Measurements from ENCODE around the gene DRC3.

Gene DRC3

GRCh38 chr17:17978481-17979424 is 6.1 kb downstream of the DRC3 start:
- no peak for DNase-seq (ENCODE audit: low read depth in 1 of 2, low spot score in 1 of 2)
- in situ Hi-C loops (cut with HindIII; ENCODE audit: low pct_unique_long_range_greater_than_20kb, low sequenced_read_pairs), result no loop called here
- TF ChIP-seq JUND (IDR thresholded peaks at IDR 0.05; ENCODE audit: low read depth), result no peak

- no peak for TF ChIP-seq JUND (IDR thresholded peaks at IDR 0.05; ENCODE audit: low read depth)
- in situ Hi-C loops (cut with HindIII; ENCODE audit: low pct_unique_long_range_greater_than_20kb, low sequenced_read_pairs), result no loop called here
- DNase-seq (ENCODE audit: low read depth in 1 of 2, low spot score in 1 of 2), result no peak
These were observed 7.1 kb downstream of the DRC3 start for GRCh38 chr17:17979778-17980177.

GRCh38 chr17:17981330-17981729 is 8.7 kb downstream of the DRC3 start:
- no peak for TF ChIP-seq JUND (IDR thresholded peaks at IDR 0.05; ENCODE audit: low read depth)
- no peak for DNase-seq (ENCODE audit: low read depth in 1 of 2, low spot score in 1 of 2)
- in situ Hi-C loops (cut with HindIII; ENCODE audit: low pct_unique_long_range_greater_than_20kb, low sequenced_read_pairs), result no loop called here

- peak in 1 of 2 experiments; percentile 81 for DNase-seq (ENCODE audit: low read depth in 1 of 2, low spot score in 1 of 2)
- in situ Hi-C loops (cut with HindIII; ENCODE audit: low pct_unique_long_range_greater_than_20kb, low sequenced_read_pairs), result no loop called here
- TF ChIP-seq JUND (IDR thresholded peaks at IDR 0.05; ENCODE audit: low read depth), result no peak
These were observed 10.1 kb downstream of the DRC3 start for GRCh38 chr17:17982801-17983200.

- in situ Hi-C loops (cut with HindIII; ENCODE audit: low pct_unique_long_range_greater_than_20kb, low sequenced_read_pairs), result no loop called here
- DNase-seq (ENCODE audit: low read depth in 1 of 2, low spot score in 1 of 2), result peak in 1 of 2 experiments; percentile 67
- no peak for TF ChIP-seq JUND (IDR thresholded peaks at IDR 0.05; ENCODE audit: low read depth)
These were observed 10.7 kb downstream of the DRC3 start for GRCh38 chr17:17983376-17983775.

- no peak for TF ChIP-seq JUND (IDR thresholded peaks at IDR 0.05; ENCODE audit: low read depth)
- in situ Hi-C loops (cut with HindIII; ENCODE audit: low pct_unique_long_range_greater_than_20kb, low sequenced_read_pairs), result no loop called here
- no peak for DNase-seq (ENCODE audit: low read depth in 1 of 2, low spot score in 1 of 2)
These were observed 11.1 kb downstream of the DRC3 start for GRCh38 chr17:17983776-17984175.

GRCh38 chr17:17985153-17985552 is 12.5 kb downstream of the DRC3 start:
- TF ChIP-seq JUND (IDR thresholded peaks at IDR 0.05; ENCODE audit: low read depth), result no peak
- in situ Hi-C loops (cut with HindIII; ENCODE audit: low pct_unique_long_range_greater_than_20kb, low sequenced_read_pairs), result no loop called here
- DNase-seq (ENCODE audit: low read depth in 1 of 2, low spot score in 1 of 2), result no peak

GRCh38 chr17:17985555-17985954 is 12.9 kb downstream of the DRC3 start:
- no peak for TF ChIP-seq JUND (IDR thresholded peaks at IDR 0.05; ENCODE audit: low read depth)
- in situ Hi-C loops (cut with HindIII; ENCODE audit: low pct_unique_long_range_greater_than_20kb, low sequenced_read_pairs), result no loop called here
- DNase-seq (ENCODE audit: low read depth in 1 of 2, low spot score in 1 of 2), result no peak

- DNase-seq (ENCODE audit: low read depth in 1 of 2, low spot score in 1 of 2), result no peak
- in situ Hi-C loops (cut with HindIII; ENCODE audit: low pct_unique_long_range_greater_than_20kb, low sequenced_read_pairs), result no loop called here
- TF ChIP-seq JUND (IDR thresholded peaks at IDR 0.05; ENCODE audit: low read depth), result no peak
These were observed 14.7 kb downstream of the DRC3 start for GRCh38 chr17:17987187-17987896.

- in situ Hi-C loops (cut with HindIII; ENCODE audit: low pct_unique_long_range_greater_than_20kb, low sequenced_read_pairs), result no loop called here
- no peak for DNase-seq (ENCODE audit: low read depth in 1 of 2, low spot score in 1 of 2)
- TF ChIP-seq JUND (IDR thresholded peaks at IDR 0.05; ENCODE audit: low read depth), result no peak
These were observed 15.2 kb downstream of the DRC3 start for GRCh38 chr17:17987901-17988300.

- DNase-seq (ENCODE audit: low read depth in 1 of 2, low spot score in 1 of 2), result no peak
- in situ Hi-C loops (cut with HindIII; ENCODE audit: low pct_unique_long_range_greater_than_20kb, low sequenced_read_pairs), result no loop called here
- no peak for TF ChIP-seq JUND (IDR thresholded peaks at IDR 0.05; ENCODE audit: low read depth)
These were observed 15.8 kb downstream of the DRC3 start for GRCh38 chr17:17988427-17988945.

- in situ Hi-C loops (cut with HindIII; ENCODE audit: low pct_unique_long_range_greater_than_20kb, low sequenced_read_pairs), result no loop called here
- TF ChIP-seq JUND (IDR thresholded peaks at IDR 0.05; ENCODE audit: low read depth), result no peak
- no peak for DNase-seq (ENCODE audit: low read depth in 1 of 2, low spot score in 1 of 2)
These were observed 16.4 kb downstream of the DRC3 start for GRCh38 chr17:17989081-17989480.

- TF ChIP-seq JUND (IDR thresholded peaks at IDR 0.05; ENCODE audit: low read depth), result no peak
- in situ Hi-C loops (cut with HindIII; ENCODE audit: low pct_unique_long_range_greater_than_20kb, low sequenced_read_pairs), result no loop called here
- no peak for DNase-seq (ENCODE audit: low read depth in 1 of 2, low spot score in 1 of 2)
These were observed 17.0 kb downstream of the DRC3 start for GRCh38 chr17:17989618-17990017.

Data from T47D (cell line).